WI38 (cell line): Measurements from ENCODE around the gene RNF166.

Experiments used
- H3K4me3 ChIP-seq: 2 replicates; pipeline ENCODE4 v1.5.1; 2011; ENCODE audit warnings: low read depth, mild to moderate bottlenecking, control low read depth, low read length
- CTCF ChIP-seq: IDR thresholded peaks from 2 replicates; pipeline ENCODE4 v1.5.1; 2012; ENCODE audit warnings: low read depth, mild to moderate bottlenecking, control low read depth, low read length

RNF166 gene

GRCh38 chr16:88697831-88698615, 8.2 kb downstream of the RNF166 start:
- H3K4me3 ChIP-seq = no peak overlapping the region
- 0 out of 2 replicates have a peak, but pooled peaks have one; percentile 12 for TF ChIP-seq CTCF

- H3K4me3 ChIP-seq = no peak overlapping the region
These were observed 8.9 kb downstream of the RNF166 start for GRCh38 chr16:88697116-88697830.

GRCh38 chr16:88696441-88696840, 9.8 kb downstream of the RNF166 start:
- TF ChIP-seq CTCF = no peak
- H3K4me3 ChIP-seq = no peak overlapping the region

More at GRCh38 chr16:88697116-88697830, 8.9 kb downstream of the RNF166 start:
- TF ChIP-seq CTCF = no peak

- no peak overlapping the region for H3K4me3 ChIP-seq
- TF ChIP-seq CTCF = no peak
These were observed 10.5 kb downstream of the RNF166 start for GRCh38 chr16:88695753-88696152.

GRCh38 chr16:88695218-88695617, 11.0 kb downstream of the RNF166 start:
- TF ChIP-seq CTCF = no peak
- no peak overlapping the region for H3K4me3 ChIP-seq

- no peak for TF ChIP-seq CTCF
- H3K4me3 ChIP-seq = no peak overlapping the region
These were observed 11.8 kb downstream of the RNF166 start for GRCh38 chr16:88694221-88695087.
